ENCODE data around the gene FTO. TPM values are rescaled to one million over a fixed set of nuclear protein-coding genes. Genes with fewer than 3 reads are reported as not detected.
A peak's percentile ranks its signal among the peaks of the same experiment; 100 is the strongest.

FTO gene
- total RNA-seq, 1 experiment from 2014 or later, result 125 TPM

DNA sequence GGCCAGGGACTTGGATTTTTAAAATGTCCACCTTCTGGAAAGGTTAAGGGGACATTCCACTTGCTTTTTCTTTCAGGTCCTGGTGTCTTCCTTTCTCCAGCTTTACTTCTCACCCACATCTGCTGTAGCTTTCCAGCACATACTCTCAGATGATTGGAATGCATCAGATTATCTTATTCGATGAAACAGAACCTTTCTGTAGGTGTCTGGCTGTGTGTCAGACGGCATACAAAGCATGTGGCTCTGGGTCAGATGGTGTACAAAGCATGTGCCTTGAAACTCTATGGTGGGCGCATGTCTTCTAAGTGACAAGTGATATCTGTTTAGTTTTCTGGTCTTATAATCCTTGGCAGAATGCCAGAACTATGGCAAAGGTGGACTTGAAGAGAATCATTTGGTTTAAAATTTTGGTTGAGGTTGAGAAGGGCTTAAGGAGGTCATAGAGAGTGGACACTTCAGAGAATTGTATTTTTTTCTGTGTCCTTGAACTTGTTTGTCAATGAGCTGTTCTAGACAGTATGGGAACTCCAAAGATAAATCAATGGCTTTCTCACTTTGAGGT, 125.3 kb downstream of the FTO start:
- Histone ChIP-seq H3K79me2 (ENCODE audit: low read length) (peaks cover 93% of the 10 kb centered on the region), H3K4me1 (ENCODE audit: low read length) (no peaks in the 10 kb centered on the region), H2AFZ (ENCODE audit: low read length) (no peak overlapping the region), H3K9me3 (ENCODE audit: low read length) (no peaks in the 10 kb centered on the region), H3K36me3 (ENCODE audit: insufficient read depth, low read length) (peaks cover 34% of the 10 kb centered on the region), H4K20me1 (ENCODE audit: insufficient read depth, low read depth, low read length) (no peaks in the 10 kb centered on the region), H3K27me3 (ENCODE audit: low read length) (no peaks in the 10 kb centered on the region), H3K27ac (ENCODE audit: low read length) (no peak overlapping the region), H3K4me3 (ENCODE audit: low read length) (no peak overlapping the region), H3K9ac (ENCODE audit: low read length) (no peak overlapping the region), H3K4me2 (ENCODE audit: low read depth, low read length, poor library complexity, severe bottlenecking) (no peak overlapping the region), H3K9me2 (replicated peaks; ENCODE audit: insufficient read depth, low read length) (no peaks in the 10 kb centered on the region)
- no peak for DNase-seq

GRCh38 chr16:53832896-53833544, 129.1 kb downstream of the FTO start:
- Histone ChIP-seq H4K20me1 (ENCODE audit: insufficient read depth, low read depth, low read length) (no peaks in the 10 kb centered on the region), H3K27ac (ENCODE audit: low read length) (no peak overlapping the region), H3K27me3 (ENCODE audit: low read length) (no peaks in the 10 kb centered on the region), H3K79me2 (ENCODE audit: low read length) (peaks cover 94% of the 10 kb centered on the region), H3K9me2 (replicated peaks; ENCODE audit: insufficient read depth, low read length) (no peaks in the 10 kb centered on the region), H3K4me1 (ENCODE audit: low read length) (no peaks in the 10 kb centered on the region), H3K9me3 (ENCODE audit: low read length) (no peaks in the 10 kb centered on the region), H3K9ac (ENCODE audit: low read length) (no peak overlapping the region), H3K4me2 (ENCODE audit: low read depth, low read length, poor library complexity, severe bottlenecking) (no peak overlapping the region), H3K36me3 (ENCODE audit: insufficient read depth, low read length) (peaks cover 28% of the 10 kb centered on the region), H2AFZ (ENCODE audit: low read length) (no peak overlapping the region), H3K4me3 (ENCODE audit: low read length) (no peak overlapping the region)
- no peak for DNase-seq

- Histone ChIP-seq H3K27me3 (ENCODE audit: low read length) (no peaks in the 10 kb centered on the region), H3K9me2 (replicated peaks; ENCODE audit: insufficient read depth, low read length) (no peaks in the 10 kb centered on the region), H4K20me1 (ENCODE audit: insufficient read depth, low read depth, low read length) (no peaks in the 10 kb centered on the region)
Observed at GRCh38 chr16:53836142-53836541, 132.2 kb downstream of the FTO start.

DNA sequence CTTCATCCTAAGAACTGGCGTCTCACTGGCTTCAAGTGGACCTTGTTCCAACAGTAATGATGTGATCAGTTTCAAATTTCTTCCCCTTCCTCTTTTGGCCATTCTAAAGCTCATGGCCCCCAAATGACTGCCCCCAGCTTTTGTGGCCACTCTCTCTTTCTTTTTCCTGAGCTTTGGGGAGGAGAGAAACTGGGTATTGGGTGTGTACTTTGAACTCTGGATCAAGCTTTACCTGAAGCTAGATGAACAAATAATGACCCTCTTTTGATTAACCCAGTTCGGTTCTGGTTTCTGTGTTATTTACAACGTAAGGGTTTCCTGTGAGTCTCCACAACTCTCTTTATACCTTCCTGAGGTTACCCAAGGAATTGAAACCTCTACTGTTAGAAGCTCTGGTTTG, 132.7 kb downstream of the FTO start:
- Histone ChIP-seq H3K9me2 (replicated peaks; ENCODE audit: insufficient read depth, low read length) (no peaks in the 10 kb centered on the region), H3K27me3 (ENCODE audit: low read length) (no peaks in the 10 kb centered on the region), H3K36me3 (ENCODE audit: insufficient read depth, low read length) (peaks cover 11% of the 10 kb centered on the region), H2AFZ (ENCODE audit: low read length) (no peak overlapping the region), H3K79me2 (ENCODE audit: low read length) (peaks cover 89% of the 10 kb centered on the region), H4K20me1 (ENCODE audit: insufficient read depth, low read depth, low read length) (no peaks in the 10 kb centered on the region), H3K4me3 (ENCODE audit: low read length) (no peak overlapping the region), H3K4me2 (ENCODE audit: low read depth, low read length, poor library complexity, severe bottlenecking) (no peak overlapping the region), H3K9ac (ENCODE audit: low read length) (no peak overlapping the region), H3K27ac (ENCODE audit: low read length) (no peak overlapping the region), H3K9me3 (ENCODE audit: low read length) (no peaks in the 10 kb centered on the region), H3K4me1 (ENCODE audit: low read length) (peaks cover 27% of the 10 kb centered on the region)
- no peak for DNase-seq

More at GRCh38 chr16:53836142-53836541, 132.2 kb downstream of the FTO start:
- Histone ChIP-seq H3K4me2 (ENCODE audit: low read depth, low read length, poor library complexity, severe bottlenecking) (no peak overlapping the region), H3K9ac (ENCODE audit: low read length) (no peak overlapping the region), H3K79me2 (ENCODE audit: low read length) (peaks cover 89% of the 10 kb centered on the region), H3K9me3 (ENCODE audit: low read length) (no peaks in the 10 kb centered on the region), H3K4me3 (ENCODE audit: low read length) (no peak overlapping the region), H2AFZ (ENCODE audit: low read length) (no peak overlapping the region), H3K4me1 (ENCODE audit: low read length) (peaks cover 24% of the 10 kb centered on the region), H3K27ac (ENCODE audit: low read length) (no peak overlapping the region), H3K36me3 (ENCODE audit: insufficient read depth, low read length) (peaks cover 11% of the 10 kb centered on the region)
- no peak for DNase-seq

DNA sequence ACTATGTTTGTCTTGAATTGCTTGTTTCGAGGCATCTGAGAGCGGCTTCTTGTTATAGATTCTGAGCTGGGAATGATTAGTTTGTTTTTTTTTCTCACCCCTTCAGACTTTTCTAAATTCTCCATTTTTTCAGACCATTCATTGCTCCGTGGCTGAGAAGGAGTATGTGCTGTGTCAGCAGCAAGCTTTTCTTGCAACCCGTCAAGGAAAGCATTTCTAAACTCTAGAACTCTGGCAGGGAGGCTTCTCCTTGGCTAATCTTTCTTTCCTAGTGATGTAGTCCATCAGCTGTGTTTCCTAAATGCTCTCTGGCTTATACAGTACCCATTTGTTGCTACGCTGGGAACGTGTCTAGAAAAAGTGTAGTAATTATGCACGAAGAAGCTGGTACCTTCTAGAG, 133.5 kb downstream of the FTO start:
- no peaks in the 10 kb centered on the region for H3K9me2 ChIP-seq (replicated peaks; ENCODE audit: insufficient read depth, low read length)
- H3K4me3 ChIP-seq (ENCODE audit: low read length), result no peak overlapping the region
- peaks cover 86% of the 10 kb centered on the region for H3K79me2 ChIP-seq (ENCODE audit: low read length)

GRCh38 chr16:53839150-53839549, 135.2 kb downstream of the FTO start:
- no peak overlapping the region for H3K4me3 ChIP-seq (ENCODE audit: low read length)
- H3K9ac ChIP-seq (ENCODE audit: low read length), result no peak overlapping the region
- H3K4me1 ChIP-seq (ENCODE audit: low read length), result peaks cover 29% of the 10 kb centered on the region
- H3K27me3 ChIP-seq (ENCODE audit: low read length), result no peaks in the 10 kb centered on the region
- no peaks in the 10 kb centered on the region for H3K36me3 ChIP-seq (ENCODE audit: insufficient read depth, low read length)
- H3K27ac ChIP-seq (ENCODE audit: low read length), result 0 out of 2 replicates have a peak overlapping the region, but pooled peaks have one; percentile 4
- H3K79me2 ChIP-seq (ENCODE audit: low read length), result peaks cover 81% of the 10 kb centered on the region
- no peak overlapping the region for H2AFZ ChIP-seq (ENCODE audit: low read length)
- no peaks in the 10 kb centered on the region for H4K20me1 ChIP-seq (ENCODE audit: insufficient read depth, low read depth, low read length)
- no peaks in the 10 kb centered on the region for H3K9me3 ChIP-seq (ENCODE audit: low read length)
- H3K9me2 ChIP-seq (replicated peaks; ENCODE audit: insufficient read depth, low read length), result no peaks in the 10 kb centered on the region
- DNase-seq, result no peak
- H3K4me2 ChIP-seq (ENCODE audit: low read depth, low read length, poor library complexity, severe bottlenecking), result no peak overlapping the region

More for the DNA sequence above, 133.5 kb downstream of the FTO start:
- H3K4me1 ChIP-seq (ENCODE audit: low read length), result peaks cover 29% of the 10 kb centered on the region
- H3K4me2 ChIP-seq (ENCODE audit: low read depth, low read length, poor library complexity, severe bottlenecking), result no peak overlapping the region
- H3K36me3 ChIP-seq (ENCODE audit: insufficient read depth, low read length), result peaks cover 7% of the 10 kb centered on the region; the same call in 1 of the 2 replicates
- H2AFZ ChIP-seq (ENCODE audit: low read length), result no peak overlapping the region
- no peaks in the 10 kb centered on the region for H3K27me3 ChIP-seq (ENCODE audit: low read length)
- no peak overlapping the region for H3K9ac ChIP-seq (ENCODE audit: low read length)
- H3K9me3 ChIP-seq (ENCODE audit: low read length), result no peaks in the 10 kb centered on the region
- no peak overlapping the region for H3K27ac ChIP-seq (ENCODE audit: low read length)
- no peaks in the 10 kb centered on the region for H4K20me1 ChIP-seq (ENCODE audit: insufficient read depth, low read depth, low read length)
- DNase-seq, result no peak

- Histone ChIP-seq H3K4me3 (ENCODE audit: low read length) (peak overlapping the region; percentile 10), H2AFZ (ENCODE audit: low read length) (no peak overlapping the region), H3K9me2 (replicated peaks; ENCODE audit: insufficient read depth, low read length) (no peaks in the 10 kb centered on the region), H3K36me3 (ENCODE audit: insufficient read depth, low read length) (no peaks in the 10 kb centered on the region), H3K9ac (ENCODE audit: low read length) (peak overlapping the region; percentile 23; the same call in 1 of the 2 replicates), H3K79me2 (ENCODE audit: low read length) (peaks cover 73% of the 10 kb centered on the region), H4K20me1 (ENCODE audit: insufficient read depth, low read depth, low read length) (no peaks in the 10 kb centered on the region), H3K4me1 (ENCODE audit: low read length) (peaks cover 29% of the 10 kb centered on the region), H3K9me3 (ENCODE audit: low read length) (no peaks in the 10 kb centered on the region), H3K4me2 (ENCODE audit: low read depth, low read length, poor library complexity, severe bottlenecking) (peak overlapping the region; percentile 42), H3K27me3 (ENCODE audit: low read length) (no peaks in the 10 kb centered on the region), H3K27ac (ENCODE audit: low read length) (peak overlapping the region; percentile 67)
- peak; percentile 65 for DNase-seq
Observed at GRCh38 chr16:53840456-53840855, 136.5 kb downstream of the FTO start.

DNA sequence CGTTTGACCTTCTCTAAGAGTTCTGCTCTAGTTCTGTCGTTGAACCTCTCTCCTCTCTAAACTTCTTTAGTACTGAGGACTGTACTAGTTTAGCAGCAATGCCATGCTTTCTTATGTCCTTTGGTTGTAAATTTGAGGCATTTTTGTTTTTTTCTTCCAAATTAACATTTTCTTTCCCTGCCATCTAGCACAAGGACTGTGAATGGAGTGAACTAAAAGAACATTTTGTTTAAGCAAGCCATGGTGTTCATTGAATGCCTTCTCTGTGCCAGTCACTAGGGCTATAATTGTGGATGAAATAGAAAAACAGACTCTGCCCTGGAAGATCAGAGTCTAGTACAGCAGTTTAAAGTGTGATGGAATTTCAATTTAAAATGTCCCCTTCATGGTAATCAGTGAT, 137.9 kb downstream of the FTO start:
- Histone ChIP-seq H3K9ac (ENCODE audit: low read length) (no peak overlapping the region), H2AFZ (ENCODE audit: low read length) (no peak overlapping the region), H3K79me2 (ENCODE audit: low read length) (peaks cover 69% of the 10 kb centered on the region), H3K27me3 (ENCODE audit: low read length) (no peaks in the 10 kb centered on the region), H3K4me1 (ENCODE audit: low read length) (peaks cover 32% of the 10 kb centered on the region), H3K4me2 (ENCODE audit: low read depth, low read length, poor library complexity, severe bottlenecking) (no peak overlapping the region), H3K4me3 (ENCODE audit: low read length) (no peak overlapping the region), H3K9me3 (ENCODE audit: low read length) (no peaks in the 10 kb centered on the region), H3K36me3 (ENCODE audit: insufficient read depth, low read length) (no peaks in the 10 kb centered on the region), H4K20me1 (ENCODE audit: insufficient read depth, low read depth, low read length) (no peaks in the 10 kb centered on the region), H3K9me2 (replicated peaks; ENCODE audit: insufficient read depth, low read length) (no peaks in the 10 kb centered on the region), H3K27ac (ENCODE audit: low read length) (peak overlapping the region; percentile 29; the same call in 1 of the 2 replicates)
- no peak for DNase-seq

All from Karpas-422 (cell line).